Tibial artery (tissue), 4 donors: ENCODE data around the gene PIMREG.

Source experiments
- DNase-seq, 2 donors: peaks; one replicate each; pipeline ENCODE4 v3.0.0-alpha.2; 2019
- H3K27ac ChIP-seq, 2 donors: fragments of 200-600 bp; sonication (generic) in 1 of 2; 1 replicate in 1 of 2; 2 replicates in 1 of 2; pipeline ENCODE4 v1.5.1; 2018 to 2019; ENCODE audit warnings: mild to moderate bottlenecking in 1 of 2
- H3K27me3 ChIP-seq, 2 donors: fragments of 200-600 bp; sonication (generic) in 1 of 2; one replicate each; pipeline versions ENCODE4 v1.5.1 to v1.6.0; 2016 to 2019
- H3K36me3 ChIP-seq, 3 donors: fragments of 200-600 bp; sonication (generic) in 2 of 3; one replicate each; pipeline ENCODE4 v1.5.1; 2016 to 2019; ENCODE audit warnings: mild to moderate bottlenecking in 2 of 3
- H3K4me1 ChIP-seq, 4 donors: fragments of 200-600 bp; sonication (generic) in 2 of 4; 1 replicate in 3 of 4; 2 replicates in 1 of 4; pipeline ENCODE4 v1.5.1; 2016 to 2019
- H3K4me3 ChIP-seq, 2 donors: fragments of 200-600 bp; sonication (generic) in 1 of 2; 1 replicate in 1 of 2; 2 replicates in 1 of 2; pipeline ENCODE4 v1.5.1; 2018 to 2019; ENCODE audit warnings: mild to moderate bottlenecking in 2 of 2
- H3K9me3 ChIP-seq, 3 donors: fragments of 200-600 bp; sonication (generic) in 1 of 3; one replicate each; pipeline ENCODE4 v1.5.1; 2016 to 2019
- CTCF ChIP-seq, 2 experiments: fragments of 200-600 bp in 1 of 2; fragments of 450-650 bp in 1 of 2; IDR thresholded peaks; one replicate each; pipeline ENCODE4 v1.5.1; 2017 to 2019; ENCODE audit warnings: antibody characterized with exemption in 2 of 2, mild to moderate bottlenecking in 1 of 2, moderate library complexity in 1 of 2
- intact Hi-C: fragments of 100-400 bp; cut with DNase I; formaldehyde crosslinking; loops from one replicate; pipeline ENCODE4 v1.15.0; 2023; ENCODE audit warnings: low total_unique reads

Gene PIMREG

GRCh38 chr17:6483507-6483906, 39.3 kb downstream of the PIMREG start:
- Histone ChIP-seq H3K4me3 (no peak overlapping the region), H3K27ac (no peak overlapping the region), H3K4me1 (peaks cover 0 to 7% (median 0%) of the 10 kb centered on the region in 4 donors), H3K36me3 (no peaks in the 10 kb centered on the region), H3K27me3 (peaks cover 0 to 1% of the 10 kb centered on the region in 2 donors), H3K9me3 (no peaks in the 10 kb centered on the region)
- TF ChIP-seq CTCF (IDR thresholded peaks at IDR 0.05) = no peak
- DNase-seq = no peak
- intact Hi-C loops = no loop called here

DNA sequence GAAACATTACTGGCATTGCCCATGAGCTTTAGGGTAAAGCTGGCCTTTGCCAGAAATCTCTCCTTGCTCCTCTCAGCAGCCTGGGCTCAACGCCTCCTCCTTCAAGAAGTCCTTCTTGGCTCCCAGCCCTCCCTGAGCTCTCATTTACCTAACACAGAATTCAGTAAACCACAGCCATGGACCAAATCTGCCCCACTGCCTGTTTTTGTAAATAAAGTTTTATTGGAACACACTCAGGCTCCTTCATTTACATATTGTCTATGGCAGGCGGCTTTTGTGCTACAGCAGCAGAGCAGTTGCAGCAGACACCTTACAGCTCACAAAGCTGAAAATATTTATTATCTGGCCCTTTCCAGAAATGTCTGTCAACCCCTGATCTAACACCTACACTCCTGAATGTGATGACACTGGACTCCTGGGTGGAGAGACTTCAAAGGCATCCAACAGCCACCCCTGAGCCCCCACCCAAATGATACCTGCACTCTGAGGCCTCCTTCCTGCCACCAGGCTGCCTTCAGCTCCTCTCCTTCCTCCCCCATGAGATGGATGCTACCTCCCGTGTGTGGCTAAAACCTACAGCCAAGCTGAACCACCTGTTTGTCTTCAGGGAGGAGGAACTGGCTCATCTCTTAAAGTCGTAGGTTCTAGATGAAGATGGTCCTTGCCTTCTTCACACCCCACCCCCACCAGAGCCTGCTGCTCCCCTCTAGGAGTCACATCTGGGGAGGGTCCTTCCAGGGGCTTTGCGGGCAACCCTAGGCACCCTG, 41.6 kb downstream of the PIMREG start:
- Histone ChIP-seq H3K36me3 (no peaks in the 10 kb centered on the region), H3K4me1 (peaks cover 0 to 7% (median 0%) of the 10 kb centered on the region in 4 donors), H3K27ac (no peak overlapping the region), H3K4me3 (no peak overlapping the region), H3K27me3 (peaks cover 0 to 8% of the 10 kb centered on the region in 2 donors), H3K9me3 (no peaks in the 10 kb centered on the region)
- intact Hi-C loops = no loop called here
- no peak for DNase-seq
- TF ChIP-seq CTCF (IDR thresholded peaks at IDR 0.05) = no peak

DNA sequence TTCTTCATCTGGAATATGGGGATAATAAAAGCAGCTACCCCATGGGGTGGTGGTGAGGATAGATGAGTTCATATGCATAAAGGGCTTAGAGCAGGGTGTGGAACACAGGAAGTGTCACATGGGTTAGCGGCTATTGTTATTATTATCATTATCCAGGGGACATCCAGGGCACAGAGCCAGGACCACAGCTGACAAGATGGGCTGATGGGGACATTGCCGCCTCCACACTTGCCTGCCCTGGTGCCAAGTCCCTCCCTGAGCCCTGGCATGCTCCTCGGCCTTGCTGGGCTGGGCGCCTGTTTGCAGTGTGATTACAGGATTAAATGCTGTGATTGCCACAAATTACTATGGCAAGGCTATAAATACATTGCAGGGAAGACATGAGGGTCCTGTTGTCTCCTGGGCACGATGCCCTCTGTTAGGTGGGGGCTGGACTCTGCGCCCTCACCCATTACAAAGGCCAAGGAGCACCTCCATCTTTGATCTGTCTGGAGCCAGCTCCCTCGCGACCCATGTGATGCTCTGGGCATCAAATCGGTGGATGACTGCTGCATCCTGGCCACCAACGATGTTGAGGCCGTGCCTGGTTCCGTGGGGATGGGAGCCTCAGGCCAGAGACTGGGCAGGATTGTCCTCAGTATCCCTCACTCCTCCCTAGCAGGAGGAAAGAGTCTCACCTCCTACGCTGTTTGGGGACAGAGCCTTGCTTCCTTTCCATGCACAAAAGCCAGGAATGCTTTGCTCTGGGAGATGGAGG, 43.2 kb downstream of the PIMREG start:
- Histone ChIP-seq H3K36me3 (no peaks in the 10 kb centered on the region), H3K9me3 (no peaks in the 10 kb centered on the region), H3K4me1 (peaks cover 0 to 7% (median 0%) of the 10 kb centered on the region in 4 donors), H3K4me3 (no peak overlapping the region), H3K27me3 (peaks cover 0 to 8% of the 10 kb centered on the region in 2 donors), H3K27ac (no peak overlapping the region)
- no peak for TF ChIP-seq CTCF (IDR thresholded peaks at IDR 0.05)
- intact Hi-C loops = no loop called here
- peak in 1 of 2 donors; percentile 36 for DNase-seq

DNA sequence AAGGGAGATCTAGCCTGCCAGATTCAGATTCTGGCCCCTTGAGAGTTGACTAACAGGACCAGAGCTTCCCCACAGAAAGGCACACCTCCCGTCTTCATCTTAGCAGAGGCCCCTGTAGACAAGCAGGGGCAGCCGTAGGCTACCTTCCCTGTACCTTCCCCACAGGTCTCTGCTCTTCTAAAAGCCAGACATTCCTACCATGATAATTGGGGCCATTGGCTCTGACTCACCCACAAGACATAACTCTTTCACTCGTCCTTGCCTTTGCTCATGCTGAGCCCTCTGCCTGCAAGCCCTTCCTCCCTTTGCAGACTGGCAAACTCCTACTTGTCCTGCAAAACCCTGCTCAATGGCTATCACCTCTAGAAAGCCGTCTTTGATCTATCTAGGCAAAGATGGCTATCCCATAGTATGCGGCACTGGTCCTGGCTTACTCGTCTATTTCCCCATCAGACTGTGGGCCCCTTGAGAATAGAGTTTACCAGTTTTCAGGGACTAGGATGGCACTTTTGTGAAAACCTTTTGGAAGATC, 43.8 kb downstream of the PIMREG start:
- Histone ChIP-seq H3K4me1 (peaks cover 0 to 7% (median 0%) of the 10 kb centered on the region in 4 donors), H3K36me3 (no peaks in the 10 kb centered on the region), H3K4me3 (no peak overlapping the region), H3K27me3 (peaks cover 0 to 8% of the 10 kb centered on the region in 2 donors), H3K9me3 (no peaks in the 10 kb centered on the region), H3K27ac (no peak overlapping the region)
- intact Hi-C loops = no loop called here
- DNase-seq = no peak
- no peak for TF ChIP-seq CTCF (IDR thresholded peaks at IDR 0.05)

DNA sequence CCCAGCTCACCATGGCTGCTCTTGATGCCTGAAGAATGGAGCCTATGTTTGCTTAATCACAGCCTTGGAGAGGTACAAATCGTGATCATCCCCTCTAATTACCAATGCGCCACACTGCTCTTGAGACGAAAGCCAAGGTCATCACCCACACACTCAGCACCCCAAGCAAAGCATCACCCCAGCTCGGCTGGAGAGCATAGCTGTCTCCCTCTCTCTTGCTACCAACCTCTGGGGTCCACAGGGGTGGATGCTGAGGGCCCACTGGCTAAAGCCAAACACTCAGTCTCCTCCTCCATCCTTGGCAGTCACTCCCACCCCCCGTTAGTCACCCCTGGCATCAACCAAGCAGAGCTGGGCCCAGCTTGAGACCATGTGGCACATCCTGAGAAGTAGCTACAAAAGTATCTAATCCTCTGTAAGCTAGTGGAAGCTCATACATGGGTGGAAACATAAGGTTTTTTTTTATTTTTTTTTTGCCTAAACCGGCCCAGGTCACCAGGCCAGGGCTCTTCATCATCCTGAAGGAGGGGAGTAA, 44.8 kb downstream of the PIMREG start:
- Histone ChIP-seq H3K27ac (no peak overlapping the region), H3K27me3 (peaks cover 0 to 8% of the 10 kb centered on the region in 2 donors), H3K9me3 (no peaks in the 10 kb centered on the region), H3K4me1 (peaks cover 0 to 7% (median 0%) of the 10 kb centered on the region in 4 donors), H3K4me3 (no peak overlapping the region), H3K36me3 (no peaks in the 10 kb centered on the region)
- no peak for DNase-seq
- TF ChIP-seq CTCF (IDR thresholded peaks at IDR 0.05) = no peak
- intact Hi-C loops = no loop called here
